22Rv1 (cell line): Measurements from ENCODE around the gene DMKN.

Source experiments
- H3K27ac ChIP-seq: fragments of 450-650 bp; 2 replicates; pipeline ENCODE4 v1.5.1; 2017
- ZFX ChIP-seq: fragments of 450-650 bp; IDR thresholded peaks from 2 replicates; pipeline ENCODE4 v1.6.1; 2017; ENCODE audit warnings: antibody characterized with exemption, borderline replicate concordance
- TF ChIP-seq, protein P1 (sequence below): fragments of 450-650 bp; IDR thresholded peaks from 2 replicates; pipeline ENCODE4 v1.5.1; 2017; ENCODE audit warnings: mild to moderate bottlenecking

DMKN gene

DNA sequence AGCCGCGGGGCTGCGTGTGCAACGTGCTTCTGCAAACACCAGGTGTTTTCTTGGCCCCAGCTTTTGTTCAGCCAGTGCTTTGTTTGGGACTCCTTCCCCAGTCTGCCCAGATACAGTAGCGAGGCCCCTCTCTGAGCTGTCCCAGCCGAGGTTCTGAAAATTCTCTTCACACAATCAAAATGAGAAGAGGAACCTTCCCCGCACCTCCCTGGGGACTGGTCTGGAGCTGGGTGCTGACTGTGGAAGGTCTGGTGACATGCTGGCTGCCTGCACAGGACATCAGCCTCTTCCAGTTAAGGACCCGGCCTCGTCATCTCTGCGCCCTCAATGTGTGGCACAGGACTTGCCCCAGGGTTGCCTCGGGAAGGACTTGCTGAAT, 45.8 kb upstream of the DMKN start:
- TF ChIP-seq, protein P1, sequence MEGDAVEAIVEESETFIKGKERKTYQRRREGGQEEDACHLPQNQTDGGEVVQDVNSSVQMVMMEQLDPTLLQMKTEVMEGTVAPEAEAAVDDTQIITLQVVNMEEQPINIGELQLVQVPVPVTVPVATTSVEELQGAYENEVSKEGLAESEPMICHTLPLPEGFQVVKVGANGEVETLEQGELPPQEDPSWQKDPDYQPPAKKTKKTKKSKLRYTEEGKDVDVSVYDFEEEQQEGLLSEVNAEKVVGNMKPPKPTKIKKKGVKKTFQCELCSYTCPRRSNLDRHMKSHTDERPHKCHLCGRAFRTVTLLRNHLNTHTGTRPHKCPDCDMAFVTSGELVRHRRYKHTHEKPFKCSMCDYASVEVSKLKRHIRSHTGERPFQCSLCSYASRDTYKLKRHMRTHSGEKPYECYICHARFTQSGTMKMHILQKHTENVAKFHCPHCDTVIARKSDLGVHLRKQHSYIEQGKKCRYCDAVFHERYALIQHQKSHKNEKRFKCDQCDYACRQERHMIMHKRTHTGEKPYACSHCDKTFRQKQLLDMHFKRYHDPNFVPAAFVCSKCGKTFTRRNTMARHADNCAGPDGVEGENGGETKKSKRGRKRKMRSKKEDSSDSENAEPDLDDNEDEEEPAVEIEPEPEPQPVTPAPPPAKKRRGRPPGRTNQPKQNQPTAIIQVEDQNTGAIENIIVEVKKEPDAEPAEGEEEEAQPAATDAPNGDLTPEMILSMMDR, result no peak
- no peak overlapping the region for H3K27ac ChIP-seq

DNA sequence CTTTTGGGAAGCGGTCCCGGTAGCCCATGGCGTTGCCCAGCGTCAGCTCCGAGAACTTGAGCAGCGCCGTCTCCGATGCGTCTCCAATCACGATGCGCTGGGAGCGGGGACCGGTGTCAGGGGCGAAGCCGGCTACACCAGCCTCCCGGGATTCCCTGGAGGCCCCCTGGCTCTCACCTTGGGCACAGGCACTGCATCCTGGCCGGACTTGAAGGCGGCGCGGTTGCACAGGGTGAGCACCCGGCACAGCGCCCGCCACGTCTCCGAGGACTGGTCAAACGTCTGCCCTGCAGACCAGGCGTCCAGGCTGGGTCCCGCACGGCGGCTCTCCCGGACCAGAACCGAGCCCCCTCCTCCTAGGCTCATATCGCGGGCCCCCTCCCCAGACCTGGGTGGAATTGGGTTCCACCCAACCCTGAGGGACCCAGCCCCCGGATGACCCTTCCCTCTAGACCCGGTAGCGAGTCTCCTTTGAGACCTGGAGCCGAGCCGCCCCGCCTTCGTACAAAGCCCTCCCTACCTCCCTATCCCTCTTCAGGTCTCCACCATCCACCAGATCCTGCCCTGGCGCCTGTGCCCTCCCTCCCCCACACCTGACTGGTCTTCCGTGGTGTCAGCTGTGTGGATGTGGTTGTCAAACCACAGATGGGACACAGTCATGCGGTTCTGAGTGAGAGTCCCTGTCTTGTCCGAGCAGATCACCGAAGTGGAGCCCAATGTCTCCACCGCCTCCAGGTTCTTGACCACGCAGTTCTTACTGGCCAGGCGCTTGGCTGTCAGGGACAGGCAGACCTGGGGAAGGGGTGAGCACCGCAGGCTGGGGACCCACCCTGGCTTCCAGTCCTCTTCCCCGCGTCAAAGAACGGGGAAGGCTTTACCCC, 45.2 kb upstream of the DMKN start:
- H3K27ac ChIP-seq, result no peak overlapping the region
- no peak for TF ChIP-seq ZFX
- TF ChIP-seq, protein P1, result no peak

DNA sequence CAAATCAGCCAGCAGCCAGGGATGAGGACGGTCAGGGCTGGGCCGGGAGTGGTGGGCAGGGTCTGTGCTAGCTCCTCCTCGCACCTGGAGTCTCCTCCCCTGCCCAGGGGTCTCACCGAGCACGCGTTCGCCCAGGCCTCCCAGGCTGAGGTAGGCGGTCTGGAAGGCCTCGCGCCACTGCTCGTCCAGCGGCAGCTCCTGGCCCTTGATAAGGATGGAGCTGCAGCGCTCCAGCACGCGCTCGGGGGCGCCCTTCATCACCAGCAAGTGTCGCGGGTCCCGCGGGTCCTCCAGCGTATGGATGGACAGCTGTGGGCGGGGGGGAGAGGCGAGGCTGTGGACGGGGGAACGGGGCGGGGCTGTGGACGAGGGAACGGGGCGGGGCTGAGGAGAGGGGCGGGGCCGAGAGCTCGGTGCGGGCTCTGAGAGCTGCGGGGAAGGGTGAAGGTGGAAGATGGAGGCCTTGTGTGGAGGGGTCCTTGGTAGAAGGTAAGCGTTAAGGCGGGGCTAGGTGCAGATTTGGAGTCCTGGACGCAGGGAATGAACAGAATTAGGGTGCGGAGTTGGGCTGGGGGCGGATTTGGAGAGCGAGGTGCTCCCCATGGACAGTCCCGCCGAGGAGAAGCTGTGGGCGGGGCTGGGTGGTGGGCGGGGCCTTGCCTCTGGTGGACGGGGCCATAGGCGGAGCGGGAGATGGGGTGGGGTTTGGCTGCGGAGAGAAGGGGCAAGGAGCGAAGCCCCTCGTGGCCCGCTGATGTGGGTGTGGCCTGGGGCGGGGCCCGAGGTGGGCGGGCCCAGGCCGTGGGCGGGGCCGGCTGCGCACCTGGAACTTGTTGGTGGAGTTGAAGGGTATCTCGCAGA, 44.3 kb upstream of the DMKN start:
- no peak overlapping the region for H3K27ac ChIP-seq
- TF ChIP-seq, protein P1, result 0 out of 2 replicates have a peak, but pooled peaks have one; percentile 4
- TF ChIP-seq ZFX, result no peak

DNA sequence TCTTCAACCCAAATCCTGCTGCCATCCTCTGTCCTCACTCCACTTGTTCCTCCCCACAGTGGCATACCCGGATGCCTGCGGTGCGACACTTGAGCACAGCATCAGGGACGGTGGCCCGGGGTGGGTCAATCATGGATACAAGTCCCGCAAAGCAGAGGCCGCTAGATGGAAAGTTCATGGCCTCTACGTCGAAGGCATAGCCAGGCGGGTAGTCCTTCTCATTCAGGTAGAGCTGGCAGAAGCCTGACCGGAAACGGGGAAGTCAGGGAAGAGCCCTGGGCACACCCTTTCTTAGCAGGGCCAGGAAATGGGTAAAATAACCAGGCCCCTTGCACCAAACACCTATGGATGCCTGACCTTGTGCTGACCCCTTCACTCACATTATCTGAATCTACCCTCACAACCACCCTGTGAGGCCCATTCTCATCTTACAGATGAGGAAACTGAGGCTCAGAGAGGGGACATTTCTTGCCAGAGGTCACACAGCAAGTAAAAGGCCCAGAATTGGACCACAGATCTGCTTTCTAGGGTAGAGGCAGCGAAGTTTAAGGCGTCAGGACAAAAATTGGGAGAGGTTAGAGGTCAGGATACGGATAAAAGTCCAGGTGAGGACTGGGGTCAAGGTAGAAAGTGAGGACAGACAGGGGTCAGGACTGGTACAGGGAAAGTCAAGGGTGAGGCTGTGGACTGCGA, 43.5 kb upstream of the DMKN start:
- no peak overlapping the region for H3K27ac ChIP-seq
- TF ChIP-seq, protein P1, result no peak
- TF ChIP-seq ZFX, result no peak

DNA sequence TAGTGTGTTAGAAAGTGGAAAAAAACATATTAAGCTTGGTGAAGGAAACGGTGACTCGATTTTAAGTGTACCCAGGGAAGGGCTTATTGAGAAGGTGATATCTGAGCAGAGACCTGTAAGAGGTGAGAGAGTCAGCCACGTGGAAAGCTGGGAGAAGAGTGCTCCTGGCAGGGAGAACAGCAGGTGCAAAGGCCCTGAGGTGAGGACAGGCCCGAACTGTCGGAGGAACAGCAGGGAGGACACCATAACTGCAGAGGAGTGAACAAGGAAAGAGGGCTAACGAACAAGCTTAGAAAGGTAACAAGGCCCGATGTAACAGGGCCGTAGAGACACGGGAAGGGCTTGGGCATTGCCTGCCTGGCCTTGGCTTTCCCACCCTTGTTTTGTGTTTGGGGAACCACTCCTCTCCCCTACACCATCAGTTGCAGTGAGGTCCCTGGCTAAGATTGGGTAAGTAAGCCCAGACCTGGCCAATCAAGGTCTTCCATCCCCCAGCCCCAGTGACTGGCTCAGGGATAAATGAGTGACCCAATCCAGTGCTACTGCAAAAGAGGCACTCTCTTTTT, 42.7 kb upstream of the DMKN start:
- TF ChIP-seq, protein P1, result no peak
- no peak for TF ChIP-seq ZFX
- no peak overlapping the region for H3K27ac ChIP-seq

DNA sequence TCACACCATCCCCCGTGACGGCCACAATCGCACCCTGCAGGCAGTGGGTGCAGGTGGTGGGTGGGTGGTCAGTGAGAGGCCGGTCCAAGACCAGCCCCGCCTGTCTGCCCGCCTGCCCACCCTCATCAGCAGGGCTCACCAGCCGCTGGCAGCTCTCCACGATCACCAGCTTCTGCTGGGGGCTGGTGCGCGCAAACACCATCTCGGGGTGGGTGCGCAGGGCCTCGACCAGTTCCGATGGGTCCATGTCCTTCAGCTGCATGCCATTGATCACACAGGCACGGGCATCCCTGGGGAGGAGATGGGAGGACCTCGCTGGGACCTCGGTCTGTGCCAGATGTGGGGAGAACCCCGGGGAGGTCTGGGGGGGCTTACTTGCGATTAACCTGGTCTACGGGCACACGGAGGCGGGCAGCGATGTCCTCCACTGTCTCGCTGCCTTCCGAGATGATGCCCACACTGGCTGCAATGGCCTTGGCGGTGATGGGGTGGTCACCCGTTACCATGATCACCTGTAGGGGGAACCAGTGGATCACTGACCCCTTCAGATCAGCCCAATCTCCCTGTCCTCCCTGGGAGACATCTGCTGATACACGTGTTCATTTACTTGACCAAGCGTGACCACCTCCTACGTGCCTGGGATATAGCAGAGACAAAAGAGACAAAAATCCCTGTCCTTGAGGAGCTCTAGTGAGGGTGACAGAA, 42.0 kb upstream of the DMKN start:
- H3K27ac ChIP-seq, result no peak overlapping the region
- no peak for TF ChIP-seq ZFX
- TF ChIP-seq, protein P1, result peak; percentile 32
